ENCODE measurements around the gene PPIF.
A peak's percentile ranks its signal among the peaks of the same experiment; 100 is the strongest.
"Not testable (repeated sequence)": the region's sequence is repeated elsewhere in the genome, so short reads cannot be mapped to it uniquely, and the experiment has no call there.

PPIF gene

GRCh38 chr10:79331709-79332108, 15.6 kb upstream of the PPIF start:
- DNase-seq = peak; percentile 95 to 99 (median 96)

DNA sequence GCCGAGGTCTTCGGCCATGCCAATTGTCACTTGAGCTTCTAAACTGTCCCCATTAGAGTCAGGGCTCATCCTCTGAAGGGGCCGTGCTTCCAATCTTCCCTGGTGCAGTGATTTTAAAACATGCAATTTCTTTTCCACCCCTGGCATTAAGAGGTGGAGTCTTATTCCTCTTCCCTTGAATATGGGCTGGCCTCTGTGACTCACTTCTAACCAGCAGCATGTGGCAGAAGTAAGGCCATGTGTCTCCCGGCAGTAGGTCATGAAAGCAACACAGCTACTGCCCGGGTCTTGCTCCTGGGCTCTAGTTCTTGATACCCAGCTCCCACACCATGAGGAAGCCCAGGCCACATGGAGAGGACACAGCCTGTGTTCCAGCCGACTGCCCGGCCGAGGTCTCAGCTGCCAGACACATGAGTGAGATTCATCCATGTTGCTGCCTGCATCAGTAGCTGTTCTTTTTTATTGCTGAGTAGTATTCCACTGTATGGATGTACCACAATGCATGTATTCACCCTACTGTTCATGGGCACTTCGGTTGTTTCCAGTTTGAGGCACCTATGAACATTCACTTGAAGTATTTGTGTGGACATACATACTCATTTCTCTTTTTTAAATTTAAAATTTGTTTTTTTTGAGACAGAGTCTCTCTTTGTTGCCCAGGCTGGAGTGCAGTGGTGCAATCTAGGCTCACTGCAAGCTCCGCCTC, 14.5 kb upstream of the PPIF start:
- DNase-seq = not testable (repeated sequence)

DNA sequence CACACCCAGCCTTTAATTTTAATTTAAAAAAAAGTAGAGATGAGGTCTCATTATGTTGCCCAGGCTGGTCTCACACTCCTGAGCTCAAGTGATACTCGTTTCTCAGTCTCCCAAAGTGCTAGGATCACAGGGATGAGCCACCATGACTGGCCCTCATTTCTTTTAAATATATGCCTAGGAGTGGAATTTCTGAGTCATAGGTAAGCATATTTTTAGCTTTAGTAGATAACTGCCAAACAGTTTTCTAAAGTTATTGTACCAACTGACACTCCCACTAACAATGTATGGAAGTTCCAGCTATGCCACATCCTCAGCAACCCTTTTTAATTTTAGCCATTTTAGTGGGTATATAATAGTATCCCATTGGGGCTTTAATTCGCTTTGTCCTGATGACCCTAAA, 13.8 kb upstream of the PPIF start:
- DNase-seq = no peak

DNA sequence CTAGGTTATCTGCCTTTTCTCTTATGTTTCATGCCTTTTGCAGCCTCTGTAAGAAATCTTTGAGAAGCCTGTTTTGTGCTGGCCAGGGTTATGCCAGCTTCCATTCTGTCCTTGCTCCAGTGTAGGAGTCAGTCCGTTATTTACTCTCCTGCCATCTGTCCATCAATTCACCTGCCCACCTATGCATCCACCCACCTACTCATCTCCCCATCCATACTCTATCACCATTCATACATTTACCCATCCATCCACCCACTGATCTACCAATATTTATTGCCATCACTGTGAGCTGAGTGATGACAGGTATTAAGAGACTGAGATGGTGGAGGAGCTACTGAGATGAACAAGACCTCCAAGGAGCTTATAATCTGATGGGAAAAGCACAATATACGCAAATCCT, 12.7 kb upstream of the PPIF start:
- no peak for DNase-seq

DNA sequence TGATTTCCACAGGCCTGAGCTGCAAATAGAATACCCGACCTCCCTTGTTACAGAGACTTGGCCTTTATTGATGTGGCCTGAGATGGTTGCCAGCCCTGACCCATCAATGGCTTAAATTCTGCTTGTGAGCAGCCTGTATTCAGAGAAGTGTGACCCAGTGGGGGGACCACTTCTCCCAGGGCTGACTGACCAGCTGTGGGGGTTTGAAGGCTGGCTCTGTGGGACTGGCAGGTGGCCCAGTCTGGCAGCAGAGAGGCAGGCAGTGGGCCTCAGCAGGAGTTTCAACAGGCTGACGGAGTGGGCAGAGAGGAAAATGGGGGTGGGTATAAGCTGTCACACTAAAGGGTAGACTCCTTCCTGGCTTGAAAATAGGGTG, 12.2 kb upstream of the PPIF start:
- DNase-seq = peak in 1 of 4 experiments; percentile 32

- DNase-seq = no peak
These were observed 11.6 kb upstream of the PPIF start for GRCh38 chr10:79335470-79336235.

- no peak for DNase-seq
These were observed 11.0 kb upstream of the PPIF start for GRCh38 chr10:79336276-79336675.

DNA sequence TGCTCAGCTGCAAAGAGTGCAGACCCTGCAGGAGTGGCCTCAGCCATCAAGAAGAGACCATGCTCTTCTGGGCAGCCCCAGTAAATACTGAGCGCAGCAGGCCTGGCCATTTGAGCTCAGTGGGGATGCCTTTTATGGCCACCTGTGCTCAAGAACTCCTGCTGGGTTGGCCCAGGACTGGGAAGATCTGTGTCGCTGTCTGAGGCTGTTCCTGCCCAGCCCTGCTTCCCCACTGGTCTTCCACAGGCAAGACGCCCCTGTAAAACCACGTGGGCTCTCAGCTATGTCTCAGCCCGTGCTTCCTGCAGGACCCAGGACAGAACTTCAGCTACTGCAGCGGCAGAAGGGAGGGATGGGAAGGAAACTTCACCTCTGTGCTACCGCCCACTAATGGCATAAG, 10.5 kb upstream of the PPIF start:
- no peak for DNase-seq

DNA sequence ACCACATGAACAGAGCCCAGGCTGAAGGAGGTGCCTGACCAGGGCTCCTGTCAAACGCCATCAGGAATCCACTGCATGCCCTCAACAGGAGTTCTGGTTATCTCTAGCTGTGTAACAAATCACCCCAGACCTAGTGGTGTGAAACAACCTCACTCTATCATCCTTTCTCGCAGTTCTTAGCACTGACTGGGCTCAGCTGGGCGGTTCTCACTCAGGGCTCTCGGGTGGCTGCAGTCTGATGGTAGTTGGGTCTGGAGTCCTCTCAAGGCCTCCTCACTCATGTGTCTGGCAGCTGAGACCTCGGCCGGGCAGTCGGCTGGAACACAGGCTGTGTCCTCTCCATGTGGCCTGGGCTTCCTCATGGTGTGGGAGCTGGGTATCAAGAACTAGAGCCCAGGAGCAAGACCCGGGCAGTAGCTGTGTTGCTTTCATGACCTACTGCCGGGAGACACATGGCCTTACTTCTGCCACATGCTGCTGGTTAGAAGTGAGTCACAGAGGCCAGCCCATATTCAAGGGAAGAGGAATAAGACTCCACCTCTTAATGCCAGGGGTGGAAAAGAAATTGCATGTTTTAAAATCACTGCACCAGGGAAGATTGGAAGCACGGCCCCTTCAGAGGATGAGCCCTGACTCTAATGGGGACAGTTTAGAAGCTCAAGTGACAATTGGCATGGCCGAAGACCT, 9.3 kb upstream of the PPIF start:
- not testable (repeated sequence) for DNase-seq

- no peak for DNase-seq
These were observed 8.0 kb upstream of the PPIF start for GRCh38 chr10:79339266-79339665.

DNA sequence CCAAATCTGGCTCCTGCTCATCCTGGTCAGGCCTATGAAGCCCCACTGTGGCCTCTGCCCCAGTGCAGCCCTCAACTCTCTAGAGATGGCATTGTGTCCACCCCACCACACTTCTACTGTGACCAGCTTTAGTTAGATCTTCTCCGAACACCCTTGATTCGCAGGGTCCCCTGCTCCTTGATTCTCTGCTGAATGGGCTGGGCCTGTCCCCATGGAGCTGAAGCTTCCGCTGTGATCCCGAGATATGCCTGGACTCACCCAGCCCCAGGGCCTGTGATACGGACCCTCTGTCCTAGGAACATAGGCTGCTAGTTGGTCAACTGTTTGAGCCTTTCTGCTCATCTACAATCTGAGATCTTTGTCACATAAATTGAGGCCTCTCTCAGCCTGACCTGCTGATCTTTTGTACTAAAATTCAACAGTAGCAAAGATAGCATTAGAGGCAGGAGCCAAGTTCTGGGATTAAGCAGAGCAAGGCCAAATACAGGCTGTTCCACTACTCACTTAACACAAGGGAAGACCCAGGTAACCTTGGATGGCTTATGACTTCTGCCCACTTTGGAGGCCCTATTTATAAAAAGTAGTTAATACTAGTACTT, 6.5 kb upstream of the PPIF start:
- DNase-seq = no peak

DNA sequence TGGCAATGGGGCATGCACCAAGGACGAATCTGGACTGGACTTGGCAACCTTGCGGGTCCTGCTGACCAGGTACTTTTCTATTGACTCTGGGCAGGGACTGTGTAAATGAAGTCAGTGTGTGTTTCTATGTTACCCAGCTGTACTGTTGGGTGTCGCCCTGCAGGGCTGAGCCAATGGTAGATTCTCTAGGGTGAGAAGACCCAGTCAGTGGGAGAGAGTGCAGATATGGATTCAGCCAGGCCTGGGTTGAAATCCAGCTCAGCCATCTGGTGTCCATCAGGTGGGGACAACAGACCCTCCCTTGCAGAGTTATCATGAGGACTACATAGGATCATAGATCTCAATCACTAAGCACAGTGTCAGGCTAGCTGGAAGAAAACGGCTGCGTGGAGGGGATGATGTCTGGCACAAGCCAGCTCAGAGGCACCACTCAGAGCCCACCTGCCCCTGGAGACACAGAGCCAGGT, 4.9 kb upstream of the PPIF start:
- DNase-seq = no peak

DNA sequence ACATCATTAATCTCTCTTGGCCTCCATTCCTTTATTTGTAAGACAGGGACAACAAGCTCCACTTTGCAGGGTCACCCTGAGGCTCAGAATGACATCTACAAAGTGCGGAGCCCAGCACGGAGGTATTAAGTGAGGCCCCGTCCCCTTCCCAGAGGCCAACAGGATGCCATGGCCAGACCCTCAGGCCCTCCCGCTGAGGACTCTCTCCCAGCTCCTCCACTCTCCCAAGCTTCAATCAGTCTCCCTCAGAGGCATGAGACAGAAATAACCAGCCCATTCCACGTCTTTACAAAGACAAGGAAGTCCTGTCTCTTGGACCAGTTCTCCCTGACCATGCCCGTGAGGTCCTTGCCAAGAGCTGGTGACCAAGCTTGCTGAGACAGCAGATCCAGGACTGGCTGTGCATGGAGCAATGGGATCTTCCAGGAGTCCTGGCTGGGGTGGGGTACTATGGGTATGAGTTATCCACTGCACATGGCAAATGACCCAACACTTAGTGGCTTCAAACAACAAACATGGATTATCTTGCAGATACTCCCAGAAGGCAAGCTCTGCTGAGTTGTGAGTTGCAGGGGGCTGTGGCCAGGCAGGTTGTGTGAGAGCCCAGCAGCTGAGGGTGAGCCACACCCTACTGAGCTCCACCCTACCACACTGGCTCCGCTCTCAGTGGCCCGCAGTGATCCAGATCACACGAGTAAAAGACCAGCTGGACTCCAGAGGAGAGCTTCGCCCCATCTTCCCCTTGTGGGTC, 4.3 kb upstream of the PPIF start:
- peak in 3 of 4 experiments; percentile 44 to 56 (median 48) for DNase-seq

GRCh38 chr10:79344502-79345195, 2.6 kb upstream of the PPIF start:
- peak in 2 of 4 experiments; percentile 49 to 62 for DNase-seq

DNA sequence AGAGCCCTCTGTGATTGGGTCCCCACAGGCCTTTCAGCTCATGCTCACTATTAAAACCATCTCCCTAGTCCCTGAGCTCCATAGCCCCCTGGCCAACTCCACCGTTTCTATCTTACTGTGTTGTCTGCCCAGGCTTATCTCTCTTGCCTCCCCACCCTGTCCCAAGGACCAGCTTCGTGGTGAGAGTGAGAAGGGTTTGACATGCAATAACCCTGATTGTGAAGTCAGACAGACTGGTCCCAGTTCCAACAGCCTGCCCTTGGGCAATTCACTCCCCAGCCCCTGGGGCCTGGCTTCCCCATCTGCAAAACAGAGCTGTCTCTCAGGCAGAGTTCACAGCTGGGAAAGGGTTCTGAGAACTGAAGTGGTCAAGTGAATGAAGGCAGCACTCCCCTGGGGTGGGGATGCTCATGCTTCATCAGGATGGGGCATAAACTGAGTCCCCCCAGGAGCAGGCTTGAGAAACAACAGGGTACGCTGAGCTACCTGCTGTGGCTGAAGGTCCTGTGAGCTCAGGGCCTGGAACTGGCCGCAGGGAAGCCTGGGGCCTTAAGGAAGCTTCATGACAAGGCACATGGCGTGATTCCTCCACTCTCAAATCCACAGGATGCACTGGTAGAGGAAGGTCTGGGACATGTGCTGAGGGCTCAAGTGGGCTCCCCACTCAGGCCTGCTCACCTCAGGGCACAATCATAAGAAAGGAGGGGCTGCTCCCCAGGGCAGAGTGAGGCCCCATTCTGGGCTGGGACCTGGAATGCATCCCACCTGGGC, 1.8 kb upstream of the PPIF start:
- DNase-seq = peak; percentile 56 to 79 (median 72)

DNA sequence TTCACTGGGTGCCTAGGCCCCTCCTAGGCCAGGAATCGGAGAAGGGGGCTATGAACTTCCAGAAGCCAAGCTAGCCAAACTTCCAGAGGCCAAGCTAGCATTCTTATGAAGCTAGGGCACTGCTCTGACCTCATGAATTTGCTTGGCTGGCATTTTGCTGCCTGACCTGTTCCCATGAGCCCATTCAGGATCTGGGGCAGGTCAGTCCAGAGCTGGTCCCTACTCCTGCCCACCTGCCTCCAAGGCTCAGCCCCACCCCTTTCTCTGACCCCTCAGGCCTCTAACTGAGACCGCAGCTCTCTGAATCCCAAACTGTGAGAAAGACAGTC, 1.3 kb upstream of the PPIF start:
- no peak for DNase-seq

- no peak for DNase-seq
These were observed 662 bp upstream of the PPIF start for GRCh38 chr10:79346388-79347225.

DNA sequence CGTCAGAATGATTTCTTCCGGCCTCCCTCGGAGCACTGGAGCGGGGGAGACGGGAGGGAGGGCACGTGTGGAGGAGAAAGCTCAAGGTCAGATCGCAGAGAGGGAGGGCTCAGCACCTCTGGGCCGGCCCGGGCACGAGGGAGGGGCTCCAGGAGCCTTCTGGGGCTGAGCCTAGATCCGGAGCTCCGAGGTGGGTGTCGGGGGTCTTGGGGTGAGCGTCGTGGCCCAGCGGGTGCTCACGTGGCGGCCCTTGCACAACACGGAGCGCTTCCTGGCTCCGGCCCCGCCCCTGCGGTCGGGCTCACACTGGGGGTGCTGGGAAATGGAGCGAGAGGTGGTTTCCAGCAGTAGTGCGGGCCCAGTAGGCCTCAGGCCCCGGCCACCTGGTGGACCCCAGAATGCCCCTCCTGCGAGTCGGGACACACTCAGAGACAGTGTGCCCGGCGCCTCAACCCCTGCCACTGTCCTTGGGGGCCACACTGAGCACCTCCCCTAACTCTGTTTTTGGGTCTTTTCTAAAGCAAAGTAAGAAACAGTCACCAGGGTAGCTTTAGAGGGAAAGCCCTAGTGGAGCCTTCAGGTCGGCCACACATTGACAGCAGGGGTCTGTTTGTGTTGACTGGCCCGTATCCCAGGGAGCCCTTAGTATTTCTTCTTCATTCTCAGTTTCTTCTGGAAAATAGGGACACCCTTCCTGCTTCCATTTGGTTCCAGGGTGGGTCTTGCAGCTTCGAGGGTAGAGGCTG, 798 bp downstream of the PPIF start:
- peak; percentile 80 to 92 (median 88) for DNase-seq

DNA sequence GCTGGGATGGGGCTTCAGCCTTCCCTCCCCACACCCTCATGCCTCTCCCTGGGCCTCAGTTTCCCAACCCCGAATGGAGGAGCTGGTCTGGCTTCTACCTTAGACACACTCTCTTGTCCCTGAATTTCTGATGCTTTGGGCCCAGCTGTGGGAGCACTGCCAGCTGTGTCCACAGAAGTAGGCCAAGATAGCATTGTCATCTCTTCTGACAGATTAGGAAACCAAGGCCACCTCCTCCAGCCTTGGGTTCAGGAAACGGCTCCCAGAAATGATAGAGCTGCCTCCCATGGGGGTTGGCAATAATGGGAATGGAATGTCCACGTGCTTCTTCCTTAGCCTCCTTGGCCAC, 1.3 kb downstream of the PPIF start:
- DNase-seq = peak in 1 of 4 experiments; percentile 16
